ENCODE measurements around the gene RSPO4.

The RSPO4 gene

GRCh38 chr20:967796-968742 lies 34.0 kb downstream of the RSPO4 start:
- no peak for TF ChIP-seq ZFX (IDR thresholded peaks at IDR 0.05; ENCODE audit: borderline replicate concordance)
- TF ChIP-seq, protein P1, sequence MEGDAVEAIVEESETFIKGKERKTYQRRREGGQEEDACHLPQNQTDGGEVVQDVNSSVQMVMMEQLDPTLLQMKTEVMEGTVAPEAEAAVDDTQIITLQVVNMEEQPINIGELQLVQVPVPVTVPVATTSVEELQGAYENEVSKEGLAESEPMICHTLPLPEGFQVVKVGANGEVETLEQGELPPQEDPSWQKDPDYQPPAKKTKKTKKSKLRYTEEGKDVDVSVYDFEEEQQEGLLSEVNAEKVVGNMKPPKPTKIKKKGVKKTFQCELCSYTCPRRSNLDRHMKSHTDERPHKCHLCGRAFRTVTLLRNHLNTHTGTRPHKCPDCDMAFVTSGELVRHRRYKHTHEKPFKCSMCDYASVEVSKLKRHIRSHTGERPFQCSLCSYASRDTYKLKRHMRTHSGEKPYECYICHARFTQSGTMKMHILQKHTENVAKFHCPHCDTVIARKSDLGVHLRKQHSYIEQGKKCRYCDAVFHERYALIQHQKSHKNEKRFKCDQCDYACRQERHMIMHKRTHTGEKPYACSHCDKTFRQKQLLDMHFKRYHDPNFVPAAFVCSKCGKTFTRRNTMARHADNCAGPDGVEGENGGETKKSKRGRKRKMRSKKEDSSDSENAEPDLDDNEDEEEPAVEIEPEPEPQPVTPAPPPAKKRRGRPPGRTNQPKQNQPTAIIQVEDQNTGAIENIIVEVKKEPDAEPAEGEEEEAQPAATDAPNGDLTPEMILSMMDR (IDR thresholded peaks at IDR 0.05): no peak
- H3K27ac ChIP-seq: no peak overlapping the region

DNA sequence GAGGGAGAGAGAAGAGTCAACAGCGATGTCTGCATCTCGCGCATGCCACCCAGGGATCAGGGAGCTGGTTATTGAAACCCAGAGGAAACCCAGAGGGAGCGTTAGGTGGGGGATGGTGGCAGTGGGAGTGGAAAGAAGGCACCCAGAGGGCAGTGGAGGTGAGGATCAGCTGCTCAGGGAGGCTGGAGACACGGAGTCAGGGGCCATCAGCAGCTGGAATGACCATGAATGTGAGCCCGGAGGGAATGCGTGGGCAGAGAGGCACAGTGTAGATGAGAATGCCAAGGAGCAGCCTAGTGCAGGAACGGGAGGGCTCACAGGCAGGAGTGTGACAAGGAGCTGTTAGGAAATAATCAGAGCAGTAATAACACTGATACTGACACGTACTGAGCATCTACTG lies 36.2 kb downstream of the RSPO4 start:
- no peak overlapping the region for H3K27ac ChIP-seq
- TF ChIP-seq, protein P1 (IDR thresholded peaks at IDR 0.05): no peak
- TF ChIP-seq ZFX (IDR thresholded peaks at IDR 0.05; ENCODE audit: borderline replicate concordance): no peak

GRCh38 chr20:963795-964194 lies 38.3 kb downstream of the RSPO4 start:
- TF ChIP-seq ZFX (IDR thresholded peaks at IDR 0.05; ENCODE audit: borderline replicate concordance): no peak
- TF ChIP-seq, protein P1 (IDR thresholded peaks at IDR 0.05): no peak
- H3K27ac ChIP-seq: no peak overlapping the region

GRCh38 chr20:962683-963082 lies 39.4 kb downstream of the RSPO4 start:
- no peak for TF ChIP-seq ZFX (IDR thresholded peaks at IDR 0.05; ENCODE audit: borderline replicate concordance)
- TF ChIP-seq, protein P1 (IDR thresholded peaks at IDR 0.05): no peak
- H3K27ac ChIP-seq: no peak overlapping the region

GRCh38 chr20:962223-962622 lies 39.9 kb downstream of the RSPO4 start:
- no peak overlapping the region for H3K27ac ChIP-seq
- TF ChIP-seq, protein P1 (IDR thresholded peaks at IDR 0.05): no peak
- no peak for TF ChIP-seq ZFX (IDR thresholded peaks at IDR 0.05; ENCODE audit: borderline replicate concordance)

DNA sequence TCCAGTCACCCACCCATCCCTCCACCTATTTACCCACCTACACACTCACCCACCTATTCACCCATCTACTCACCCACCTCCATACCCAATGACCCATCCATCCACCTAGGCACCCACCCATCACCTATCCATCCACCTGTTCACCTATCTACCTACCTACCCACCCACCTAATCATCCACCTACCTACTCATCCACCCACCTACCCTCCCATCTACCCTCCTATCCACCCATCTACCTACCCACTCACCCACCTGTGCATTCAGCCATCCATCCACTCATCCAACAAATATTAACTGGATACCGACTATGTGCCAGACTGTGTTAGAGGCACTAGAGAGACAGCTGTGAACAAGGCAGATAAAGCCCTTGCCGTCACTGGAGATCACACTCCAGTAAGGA lies 40.3 kb downstream of the RSPO4 start:
- TF ChIP-seq ZFX (IDR thresholded peaks at IDR 0.05; ENCODE audit: borderline replicate concordance): no peak
- TF ChIP-seq, protein P1 (IDR thresholded peaks at IDR 0.05): no peak

DNA sequence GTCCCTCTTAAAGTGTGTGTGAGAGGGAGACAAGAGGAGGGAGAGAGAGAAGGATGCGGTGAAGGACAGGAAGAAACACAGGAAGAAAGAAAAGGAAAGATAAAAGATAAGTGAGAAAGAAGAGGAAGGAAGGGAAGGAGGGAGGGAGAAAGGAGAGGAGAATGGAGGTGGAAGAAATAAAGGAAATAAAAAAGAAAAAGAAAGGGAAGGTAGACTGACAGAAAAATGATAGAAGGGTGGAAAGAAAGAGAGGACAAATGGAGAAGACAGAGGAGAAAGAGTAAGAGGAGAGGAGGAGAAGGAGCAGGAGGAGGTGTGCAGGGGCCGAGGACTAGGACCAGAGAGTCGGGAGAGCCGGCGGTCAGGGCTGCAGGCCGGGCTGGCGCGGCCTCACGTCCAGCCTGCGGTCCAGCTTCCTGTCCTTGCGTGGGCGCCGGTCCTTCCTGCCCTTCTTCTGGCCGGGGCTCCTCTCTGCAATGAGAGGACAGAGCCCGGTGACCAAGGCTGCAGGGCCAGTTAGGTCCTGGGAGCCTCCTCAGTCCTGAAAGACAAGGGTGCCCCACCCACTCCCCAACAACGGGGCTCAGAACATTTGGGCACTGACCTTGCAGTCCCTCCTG lies 42.0 kb downstream of the RSPO4 start:
- no peak for TF ChIP-seq ZFX (IDR thresholded peaks at IDR 0.05; ENCODE audit: borderline replicate concordance)
- TF ChIP-seq, protein P1 (IDR thresholded peaks at IDR 0.05): no peak
- no peak overlapping the region for H3K27ac ChIP-seq

More for the DNA sequence above, 40.3 kb downstream of the RSPO4 start:
- H3K27ac ChIP-seq: no peak overlapping the region

Data from 22Rv1 (cell line).